ENCODE results near the gene TBC1D22A.
"Not testable (repeated sequence)": the region's sequence is repeated elsewhere in the genome, so short reads cannot be mapped to it uniquely, and the experiment has no call there.

Gene TBC1D22A

GRCh38 chr22:46775850-46776826, 13.7 kb downstream of the TBC1D22A start:
- Histone ChIP-seq H2AFZ (ENCODE audit: low read depth, low read length) (no peak overlapping the region), H3K4me3 (ENCODE audit: low read length) (no peak overlapping the region), H3K4me1 (ENCODE audit: insufficient read depth, low read length) (no peaks in the 10 kb centered on the region), H3K36me3 (ENCODE audit: insufficient read depth, low read length) (no peaks in the 10 kb centered on the region), H3K27me3 (ENCODE audit: insufficient read depth, low read length) (no peaks in the 10 kb centered on the region), H3K9me3 (ENCODE audit: low read length) (no peaks in the 10 kb centered on the region)

- Histone ChIP-seq H3K9me3 (ENCODE audit: low read length) (no peaks in the 10 kb centered on the region), H3K4me3 (ENCODE audit: low read length) (no peak overlapping the region), H3K4me1 (ENCODE audit: insufficient read depth, low read length) (no peaks in the 10 kb centered on the region), H2AFZ (ENCODE audit: low read depth, low read length) (no peak overlapping the region), H3K36me3 (ENCODE audit: insufficient read depth, low read length) (no peaks in the 10 kb centered on the region), H3K27me3 (ENCODE audit: insufficient read depth, low read length) (no peaks in the 10 kb centered on the region)
These were observed 14.6 kb downstream of the TBC1D22A start for GRCh38 chr22:46776876-46777608.

GRCh38 chr22:46777609-46777970, 15.1 kb downstream of the TBC1D22A start:
- Histone ChIP-seq H3K4me3 (ENCODE audit: low read length) (no peak overlapping the region), H3K4me1 (ENCODE audit: insufficient read depth, low read length) (no peaks in the 10 kb centered on the region), H2AFZ (ENCODE audit: low read depth, low read length) (no peak overlapping the region), H3K36me3 (ENCODE audit: insufficient read depth, low read length) (no peaks in the 10 kb centered on the region), H3K27me3 (ENCODE audit: insufficient read depth, low read length) (no peaks in the 10 kb centered on the region), H3K9me3 (ENCODE audit: low read length) (no peaks in the 10 kb centered on the region)

- no peaks in the 10 kb centered on the region for H3K4me1 ChIP-seq (ENCODE audit: insufficient read depth, low read length)
- no peaks in the 10 kb centered on the region for H3K27me3 ChIP-seq (ENCODE audit: insufficient read depth, low read length)
- H3K4me3 ChIP-seq (ENCODE audit: low read length) = no peak overlapping the region
- H2AFZ ChIP-seq (ENCODE audit: low read depth, low read length) = no peak overlapping the region
- H3K9me3 ChIP-seq (ENCODE audit: low read length) = no peaks in the 10 kb centered on the region
- H3K36me3 ChIP-seq (ENCODE audit: insufficient read depth, low read length) = no peaks in the 10 kb centered on the region
These were observed 16.6 kb downstream of the TBC1D22A start for GRCh38 chr22:46779023-46779422.

- H3K4me1 ChIP-seq (ENCODE audit: insufficient read depth, low read length) = no peaks in the 10 kb centered on the region
- no peaks in the 10 kb centered on the region for H3K36me3 ChIP-seq (ENCODE audit: insufficient read depth, low read length)
- no peak overlapping the region for H2AFZ ChIP-seq (ENCODE audit: low read depth, low read length)
- no peaks in the 10 kb centered on the region for H3K27me3 ChIP-seq (ENCODE audit: insufficient read depth, low read length)
- H3K4me3 ChIP-seq (ENCODE audit: low read length) = no peak overlapping the region
- no peaks in the 10 kb centered on the region for H3K9me3 ChIP-seq (ENCODE audit: low read length)
These were observed 17.2 kb downstream of the TBC1D22A start for GRCh38 chr22:46779651-46780050.

- no peaks in the 10 kb centered on the region for H3K4me1 ChIP-seq (ENCODE audit: insufficient read depth, low read length)
- H3K9me3 ChIP-seq (ENCODE audit: low read length) = no peaks in the 10 kb centered on the region
- H3K4me3 ChIP-seq (ENCODE audit: low read length) = no peak overlapping the region
- no peak overlapping the region for H2AFZ ChIP-seq (ENCODE audit: low read depth, low read length)
- H3K36me3 ChIP-seq (ENCODE audit: insufficient read depth, low read length) = no peaks in the 10 kb centered on the region
- H3K27me3 ChIP-seq (ENCODE audit: insufficient read depth, low read length) = no peaks in the 10 kb centered on the region
These were observed 18.0 kb downstream of the TBC1D22A start for GRCh38 chr22:46780453-46780852.

GRCh38 chr22:46781291-46781690, 18.8 kb downstream of the TBC1D22A start:
- Histone ChIP-seq H2AFZ (ENCODE audit: low read depth, low read length) (no peak overlapping the region), H3K9me3 (ENCODE audit: low read length) (no peaks in the 10 kb centered on the region), H3K36me3 (ENCODE audit: insufficient read depth, low read length) (no peaks in the 10 kb centered on the region), H3K4me3 (ENCODE audit: low read length) (no peak overlapping the region), H3K27me3 (ENCODE audit: insufficient read depth, low read length) (no peaks in the 10 kb centered on the region), H3K4me1 (ENCODE audit: insufficient read depth, low read length) (no peaks in the 10 kb centered on the region)

- not testable (repeated sequence) for H3K27me3 ChIP-seq (ENCODE audit: insufficient read depth, low read length); H3K4me3 ChIP-seq (ENCODE audit: low read length); H2AFZ ChIP-seq (ENCODE audit: low read depth, low read length); H3K36me3 ChIP-seq (ENCODE audit: insufficient read depth, low read length); H3K4me1 ChIP-seq (ENCODE audit: insufficient read depth, low read length); H3K9me3 ChIP-seq (ENCODE audit: low read length)
These were observed 19.8 kb downstream of the TBC1D22A start for GRCh38 chr22:46782200-46782599.

- Histone ChIP-seq H3K36me3 (ENCODE audit: insufficient read depth, low read length) (no peaks in the 10 kb centered on the region), H3K4me1 (ENCODE audit: insufficient read depth, low read length) (no peaks in the 10 kb centered on the region), H2AFZ (ENCODE audit: low read depth, low read length) (no peak overlapping the region), H3K9me3 (ENCODE audit: low read length) (no peaks in the 10 kb centered on the region), H3K27me3 (ENCODE audit: insufficient read depth, low read length) (no peaks in the 10 kb centered on the region), H3K4me3 (ENCODE audit: low read length) (no peak overlapping the region)
These were observed 21.3 kb downstream of the TBC1D22A start for GRCh38 chr22:46783721-46784120.

- Histone ChIP-seq H3K27me3 (ENCODE audit: insufficient read depth, low read length) (no peaks in the 10 kb centered on the region), H3K36me3 (ENCODE audit: insufficient read depth, low read length) (peaks cover 4% of the 10 kb centered on the region), H3K4me1 (ENCODE audit: insufficient read depth, low read length) (no peaks in the 10 kb centered on the region), H2AFZ (ENCODE audit: low read depth, low read length) (no peak overlapping the region), H3K9me3 (ENCODE audit: low read length) (no peaks in the 10 kb centered on the region), H3K4me3 (ENCODE audit: low read length) (no peak overlapping the region)
These were observed 26.2 kb downstream of the TBC1D22A start for GRCh38 chr22:46788441-46789172.

GRCh38 chr22:46789992-46790391, 27.5 kb downstream of the TBC1D22A start:
- no peaks in the 10 kb centered on the region for H3K9me3 ChIP-seq (ENCODE audit: low read length)

GRCh38 chr22:46791201-46791731, 28.8 kb downstream of the TBC1D22A start:
- Histone ChIP-seq H3K4me3 (ENCODE audit: low read length) (no peak overlapping the region), H3K36me3 (ENCODE audit: insufficient read depth, low read length) (peaks cover 10% of the 10 kb centered on the region), H3K9me3 (ENCODE audit: low read length) (no peaks in the 10 kb centered on the region), H2AFZ (ENCODE audit: low read depth, low read length) (no peak overlapping the region), H3K27me3 (ENCODE audit: insufficient read depth, low read length) (no peaks in the 10 kb centered on the region), H3K4me1 (ENCODE audit: insufficient read depth, low read length) (no peaks in the 10 kb centered on the region)

More at GRCh38 chr22:46789992-46790391, 27.5 kb downstream of the TBC1D22A start:
- H3K27me3 ChIP-seq (ENCODE audit: insufficient read depth, low read length) = no peaks in the 10 kb centered on the region
- no peaks in the 10 kb centered on the region for H3K4me1 ChIP-seq (ENCODE audit: insufficient read depth, low read length)
- H2AFZ ChIP-seq (ENCODE audit: low read depth, low read length) = no peak overlapping the region
- no peak overlapping the region for H3K4me3 ChIP-seq (ENCODE audit: low read length)
- peaks cover 10% of the 10 kb centered on the region for H3K36me3 ChIP-seq (ENCODE audit: insufficient read depth, low read length)
